HepG2 (cell line): ENCODE measurements around the gene CHST4. TPM values are rescaled to one million over a fixed set of nuclear protein-coding genes. Genes with fewer than 3 reads are reported as not detected.

Source experiments
- ELF4 ChIP-seq: sonication (generic); formaldehyde crosslinking; IDR thresholded peaks from 2 replicates; pipeline ENCODE4 v1.5.0; 2020; ENCODE audit warnings: missing genetic modification reagents, mild to moderate bottlenecking, moderate library complexity, borderline replicate concordance
- HHEX ChIP-seq: IDR thresholded peaks from 2 replicates; pipeline ENCODE4 v1.6.1; 2016; ENCODE audit warnings: control low read depth
- HNF1A ChIP-seq, 2 experiments: sonication (generic) in 1 of 2; formaldehyde crosslinking in 1 of 2; IDR thresholded peaks; 2 replicates each; pipeline versions ENCODE4 v1.4.0 to v1.6.1; 2016 to 2020; ENCODE audit warnings: borderline replicate concordance in 1 of 2, low read depth in 1 of 2, mild to moderate bottlenecking in 1 of 2, missing genetic modification reagents in 1 of 2
- KDM4B ChIP-seq: sonication (generic); formaldehyde crosslinking; IDR thresholded peaks from 2 replicates; pipeline ENCODE4 v1.4.0; 2020; ENCODE audit warnings: missing genetic modification reagents
- POLR2AphosphoS5 ChIP-seq: IDR thresholded peaks from 2 replicates; pipeline ENCODE4 v1.6.1; 2012; ENCODE audit warnings: low read depth, low read length
- RELA ChIP-seq: sonication (generic); formaldehyde crosslinking; IDR thresholded peaks from 2 replicates; pipeline ENCODE4 v1.4.0; 2020; ENCODE audit warnings: missing genetic modification reagents
- ZNF337 ChIP-seq: sonication (generic); formaldehyde crosslinking; IDR thresholded peaks from 2 replicates; pipeline ENCODE4 v1.5.1; 2020; ENCODE audit warnings: missing genetic modification reagents, low read depth, mild to moderate bottlenecking, borderline replicate concordance
- ZNF343 ChIP-seq: sonication (generic); formaldehyde crosslinking; IDR thresholded peaks from 2 replicates; pipeline ENCODE4 v1.4.0; 2020; ENCODE audit warnings: mild to moderate bottlenecking, missing genetic modification reagents
- ZNF687 ChIP-seq: sonication (generic); formaldehyde crosslinking; IDR thresholded peaks from 2 replicates; pipeline ENCODE4 v1.5.1; 2020; ENCODE audit warnings: mild to moderate bottlenecking, missing genetic modification reagents, moderate library complexity
- ZNF816 ChIP-seq: sonication (generic); formaldehyde crosslinking; IDR thresholded peaks from 2 replicates; pipeline ENCODE4 v1.8.0; 2022; ENCODE audit warnings: missing genetic modification reagents, mild to moderate bottlenecking, borderline replicate concordance
- ZNF883 ChIP-seq: sonication (generic); formaldehyde crosslinking; IDR thresholded peaks from 2 replicates; pipeline ENCODE4 v1.5.1; 2020; ENCODE audit warnings: mild to moderate bottlenecking, missing genetic modification reagents; ENCODE audit errors: not compliant biosample characterization
- polyA plus RNA-seq, 8 experiments: library from polyadenylated mRNA; depleted of rRNA in 3 of 8; stranded (reverse) in 7 of 8; unstranded in 1 of 8; fragments of >200 nt; fragmentation: Illumina TruSeq in 4 of 8; extraction: Trizol in 4 of 8; gene quantifications; 2 replicates each; pipeline versions ENCODE4 v1.2.1 to v1.2.3, GENCODE V29; 2011 to 2016; ENCODE audit warnings: low read depth in 4 of 8, missing spikeins in 1 of 8, mixed read lengths in 1 of 8; ENCODE audit not compliant: insufficient read depth in 1 of 8
- total RNA-seq, 5 experiments: library from RNA; depleted of rRNA; stranded (reverse); fragments of >200 nt; fragmentation: Illumina TruSeq; extraction: Trizol; gene quantifications; 2 replicates each; pipeline ENCODE4 v1.2.3, GENCODE V29; 2016; ENCODE audit warnings: low read depth in 1 of 5
- TF ChIP-seq, protein P1 (sequence below), 2 experiments: IDR thresholded peaks; 2 replicates each; pipeline ENCODE4 v1.6.1; 2011 to 2012; ENCODE audit warnings: low read length in 2 of 2, borderline replicate concordance in 1 of 2, low read depth in 1 of 2, mild to moderate bottlenecking in 1 of 2, moderate library complexity in 1 of 2
- TF ChIP-seq, protein P2 (sequence below): sonication (generic); formaldehyde crosslinking; IDR thresholded peaks from 2 replicates; pipeline ENCODE4 v1.4.0; 2020; ENCODE audit warnings: missing genetic modification reagents, mild to moderate bottlenecking, borderline replicate concordance

The CHST4 gene
- total and polyA plus RNA-seq, 2 of the 13 experiments (the other 11 are each of a cell fraction or from before 2014, with no cell fraction given): not detected

DNA sequence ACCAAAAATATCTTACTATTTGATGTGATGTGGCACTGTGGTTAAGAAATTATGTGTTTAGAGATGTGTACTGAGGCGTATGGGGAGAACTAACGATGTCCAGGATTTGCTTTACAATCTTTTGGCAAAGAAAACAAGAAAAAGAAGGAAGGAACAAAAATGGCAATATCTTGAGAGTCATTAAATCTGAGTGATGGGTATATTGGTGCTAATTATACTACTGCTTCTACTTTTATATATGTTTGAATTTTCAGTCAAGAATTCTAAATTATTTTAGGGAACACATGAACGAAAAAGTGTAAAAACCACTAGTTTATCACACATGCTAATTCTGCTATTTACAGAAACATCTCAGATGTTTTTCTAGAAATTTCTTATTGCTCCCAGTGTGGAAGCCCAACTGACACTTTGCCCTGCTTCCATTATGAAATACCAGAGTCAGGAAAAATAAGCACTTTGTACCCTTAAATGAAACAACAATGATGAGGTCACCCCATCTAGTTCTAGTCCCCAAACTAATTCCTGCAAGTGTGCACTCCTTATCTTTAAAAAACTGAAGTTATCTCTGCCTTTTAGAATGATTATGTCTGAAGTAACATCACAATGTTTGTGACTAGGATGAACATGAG is 31.8 kb downstream of the CHST4 start (continued):
- no peak for TF ChIP-seq HNF1A (IDR thresholded peaks at IDR 0.05; ENCODE audit: low read depth)
- no peak for TF ChIP-seq HNF1A (CRISPR knock-in tag; IDR thresholded peaks at IDR 0.05; ENCODE audit: borderline replicate concordance)
- TF ChIP-seq RELA (CRISPR knock-in tag): no peak
- no peak for TF ChIP-seq POLR2AphosphoS5
- no peak for TF ChIP-seq ZNF687 (CRISPR knock-in tag)
- TF ChIP-seq ZNF343 (CRISPR knock-in tag): no peak
- 0 out of 2 replicates have a peak, but pooled peaks have one; percentile 60 for TF ChIP-seq ZNF816 (CRISPR knock-in tag)
- TF ChIP-seq ZNF337 (CRISPR knock-in tag): no peak
- no peak for TF ChIP-seq HHEX (CRISPR knock-in tag)
- TF ChIP-seq, protein P1, sequence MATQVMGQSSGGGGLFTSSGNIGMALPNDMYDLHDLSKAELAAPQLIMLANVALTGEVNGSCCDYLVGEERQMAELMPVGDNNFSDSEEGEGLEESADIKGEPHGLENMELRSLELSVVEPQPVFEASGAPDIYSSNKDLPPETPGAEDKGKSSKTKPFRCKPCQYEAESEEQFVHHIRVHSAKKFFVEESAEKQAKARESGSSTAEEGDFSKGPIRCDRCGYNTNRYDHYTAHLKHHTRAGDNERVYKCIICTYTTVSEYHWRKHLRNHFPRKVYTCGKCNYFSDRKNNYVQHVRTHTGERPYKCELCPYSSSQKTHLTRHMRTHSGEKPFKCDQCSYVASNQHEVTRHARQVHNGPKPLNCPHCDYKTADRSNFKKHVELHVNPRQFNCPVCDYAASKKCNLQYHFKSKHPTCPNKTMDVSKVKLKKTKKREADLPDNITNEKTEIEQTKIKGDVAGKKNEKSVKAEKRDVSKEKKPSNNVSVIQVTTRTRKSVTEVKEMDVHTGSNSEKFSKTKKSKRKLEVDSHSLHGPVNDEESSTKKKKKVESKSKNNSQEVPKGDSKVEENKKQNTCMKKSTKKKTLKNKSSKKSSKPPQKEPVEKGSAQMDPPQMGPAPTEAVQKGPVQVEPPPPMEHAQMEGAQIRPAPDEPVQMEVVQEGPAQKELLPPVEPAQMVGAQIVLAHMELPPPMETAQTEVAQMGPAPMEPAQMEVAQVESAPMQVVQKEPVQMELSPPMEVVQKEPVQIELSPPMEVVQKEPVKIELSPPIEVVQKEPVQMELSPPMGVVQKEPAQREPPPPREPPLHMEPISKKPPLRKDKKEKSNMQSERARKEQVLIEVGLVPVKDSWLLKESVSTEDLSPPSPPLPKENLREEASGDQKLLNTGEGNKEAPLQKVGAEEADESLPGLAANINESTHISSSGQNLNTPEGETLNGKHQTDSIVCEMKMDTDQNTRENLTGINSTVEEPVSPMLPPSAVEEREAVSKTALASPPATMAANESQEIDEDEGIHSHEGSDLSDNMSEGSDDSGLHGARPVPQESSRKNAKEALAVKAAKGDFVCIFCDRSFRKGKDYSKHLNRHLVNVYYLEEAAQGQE (IDR thresholded peaks at IDR 0.05; ENCODE audit: borderline replicate concordance in 1 of 2, low read depth in 1 of 2, low read length in 2 of 2): no peak
- TF ChIP-seq ELF4 (CRISPR knock-in tag): no peak; the same call in 1 of the 2 replicates
- TF ChIP-seq, protein P2, sequence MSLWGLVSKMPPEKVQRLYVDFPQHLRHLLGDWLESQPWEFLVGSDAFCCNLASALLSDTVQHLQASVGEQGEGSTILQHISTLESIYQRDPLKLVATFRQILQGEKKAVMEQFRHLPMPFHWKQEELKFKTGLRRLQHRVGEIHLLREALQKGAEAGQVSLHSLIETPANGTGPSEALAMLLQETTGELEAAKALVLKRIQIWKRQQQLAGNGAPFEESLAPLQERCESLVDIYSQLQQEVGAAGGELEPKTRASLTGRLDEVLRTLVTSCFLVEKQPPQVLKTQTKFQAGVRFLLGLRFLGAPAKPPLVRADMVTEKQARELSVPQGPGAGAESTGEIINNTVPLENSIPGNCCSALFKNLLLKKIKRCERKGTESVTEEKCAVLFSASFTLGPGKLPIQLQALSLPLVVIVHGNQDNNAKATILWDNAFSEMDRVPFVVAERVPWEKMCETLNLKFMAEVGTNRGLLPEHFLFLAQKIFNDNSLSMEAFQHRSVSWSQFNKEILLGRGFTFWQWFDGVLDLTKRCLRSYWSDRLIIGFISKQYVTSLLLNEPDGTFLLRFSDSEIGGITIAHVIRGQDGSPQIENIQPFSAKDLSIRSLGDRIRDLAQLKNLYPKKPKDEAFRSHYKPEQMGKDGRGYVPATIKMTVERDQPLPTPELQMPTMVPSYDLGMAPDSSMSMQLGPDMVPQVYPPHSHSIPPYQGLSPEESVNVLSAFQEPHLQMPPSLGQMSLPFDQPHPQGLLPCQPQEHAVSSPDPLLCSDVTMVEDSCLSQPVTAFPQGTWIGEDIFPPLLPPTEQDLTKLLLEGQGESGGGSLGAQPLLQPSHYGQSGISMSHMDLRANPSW (CRISPR knock-in tag): no peak
- no peak for TF ChIP-seq ZNF883 (CRISPR knock-in tag)
- TF ChIP-seq KDM4B (CRISPR knock-in tag): no peak
